HG02642 (cell line): Measurements from ENCODE around the gene MARCHF2.

Source experiments
- ATAC-seq: cut with Tn5 transposase; IDR thresholded peaks from one replicate; pipeline ENCODE4 v1.9.1; 2021; ENCODE audit warnings: mild to moderate bottlenecking; ENCODE audit not compliant: unreplicated experiment, poor library complexity

The MARCHF2 gene

DNA sequence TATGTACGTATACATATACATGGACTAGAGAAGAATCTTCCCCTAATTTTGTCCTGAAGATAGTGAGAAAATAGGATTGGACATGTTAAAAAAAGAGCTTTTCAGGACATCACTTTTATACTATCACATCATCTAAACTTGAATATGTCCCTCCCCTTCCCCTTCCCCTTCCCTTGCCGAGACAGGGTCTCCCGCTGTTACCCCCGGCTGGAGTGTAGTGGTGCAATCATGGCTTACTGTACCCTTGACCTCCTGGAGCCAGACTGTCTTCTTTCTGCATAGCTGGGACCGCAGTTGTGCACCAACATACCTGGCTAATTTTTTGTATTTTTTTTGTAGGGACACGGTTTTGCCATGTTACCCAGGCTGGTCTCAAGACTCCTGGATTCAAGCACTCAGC is 38.3 kb downstream of the MARCHF2 start:
- ATAC-seq, result no peak

GRCh38 chr19:8451885-8452284 is 38.8 kb downstream of the MARCHF2 start:
- ATAC-seq, result no peak

DNA sequence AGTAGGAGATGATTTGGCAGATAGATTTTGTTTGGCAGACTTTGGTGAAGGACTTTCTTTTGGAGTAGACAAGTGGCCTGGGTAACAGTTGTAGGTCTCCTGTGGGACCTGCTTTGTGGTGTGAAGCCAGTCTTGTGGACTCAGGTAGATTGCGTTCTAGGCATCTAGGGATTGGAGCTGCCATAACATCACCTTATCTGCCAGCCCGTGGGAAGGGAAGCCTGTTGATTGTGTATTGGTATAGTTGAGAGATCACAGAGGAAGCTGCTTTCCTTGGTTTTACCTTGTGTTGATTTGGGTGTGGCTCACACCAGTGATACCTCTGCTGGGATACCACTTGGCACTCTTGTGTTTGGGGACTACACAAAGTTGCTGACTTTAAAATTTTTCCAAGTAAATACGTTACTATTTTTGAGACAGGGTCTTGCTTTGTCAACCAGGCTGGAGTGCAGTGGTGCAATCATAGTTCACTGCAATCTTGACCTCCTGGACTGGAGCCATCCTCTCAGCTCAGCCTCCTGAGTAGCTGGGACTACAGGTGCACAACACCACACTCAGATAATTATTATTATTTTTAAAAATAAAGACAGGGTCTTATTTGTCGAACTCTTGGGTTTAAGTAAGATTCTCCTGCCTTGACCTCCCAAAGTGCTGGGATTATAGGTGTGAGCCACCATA is 39.5 kb downstream of the MARCHF2 start:
- ATAC-seq, result no peak

GRCh38 chr19:8453616-8454015 is 40.5 kb downstream of the MARCHF2 start:
- no peak for ATAC-seq

DNA sequence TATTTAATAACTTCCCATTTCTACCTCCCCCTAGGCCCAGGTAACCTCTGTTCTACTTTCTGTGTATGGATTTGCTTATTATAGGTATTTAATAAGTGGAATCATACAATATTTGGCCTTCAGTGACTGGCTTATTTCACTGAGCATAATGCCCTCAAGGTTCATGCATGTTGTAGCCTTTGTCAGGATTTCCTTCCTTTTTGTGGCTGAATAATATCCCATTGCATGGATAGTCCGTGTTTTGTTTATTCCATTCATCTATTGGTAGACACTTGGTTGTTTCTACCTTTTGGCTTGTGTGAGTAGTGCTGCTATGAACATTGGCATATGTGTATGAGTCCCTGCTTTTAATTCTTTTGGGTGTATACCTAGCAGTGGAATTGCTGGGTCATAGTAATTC is 41.1 kb downstream of the MARCHF2 start:
- no peak for ATAC-seq

DNA sequence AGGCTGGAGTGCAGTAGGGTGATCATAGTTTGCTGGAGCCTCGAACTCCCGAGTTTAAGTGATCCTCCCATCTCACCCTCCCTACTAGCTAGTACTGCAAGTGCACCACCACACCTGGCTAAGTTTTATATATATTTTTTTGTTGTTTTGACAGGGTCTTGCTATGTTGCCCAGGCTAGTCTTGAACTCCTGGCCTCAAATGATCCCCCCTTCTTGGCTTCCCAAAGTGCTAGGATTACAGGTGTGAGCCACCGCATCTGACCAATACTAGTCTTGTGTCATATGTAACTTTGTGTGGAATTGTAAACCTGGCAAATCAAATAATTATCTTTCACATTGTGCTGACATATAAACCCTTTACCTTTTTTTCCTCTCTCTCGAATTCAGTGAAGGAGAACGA is 41.9 kb downstream of the MARCHF2 start:
- ATAC-seq, result no peak

DNA sequence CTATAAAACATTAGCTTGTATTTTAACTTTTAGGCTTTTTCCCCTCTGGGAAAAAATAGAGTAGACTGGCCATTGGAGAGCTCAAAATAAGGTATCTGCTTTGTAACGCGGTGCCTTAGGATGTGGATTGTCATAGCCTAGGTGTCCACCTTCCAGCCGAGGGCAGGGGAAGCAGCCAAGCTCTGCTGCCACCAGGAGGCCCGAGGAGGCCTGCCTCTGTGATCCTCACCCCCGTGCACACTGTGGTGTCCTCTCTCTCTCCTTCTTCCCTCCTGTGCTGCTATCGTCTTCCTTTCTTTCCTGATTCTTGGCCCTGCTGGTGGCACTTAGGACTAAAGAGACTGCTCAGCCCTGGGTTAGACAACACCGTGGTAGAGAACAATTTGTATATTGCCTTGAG is 43.0 kb downstream of the MARCHF2 start:
- no peak for ATAC-seq

- ATAC-seq, result no peak
Measured at GRCh38 chr19:8457209-8457608, 44.1 kb downstream of the MARCHF2 start.

GRCh38 chr19:8457827-8458226 is 44.7 kb downstream of the MARCHF2 start:
- ATAC-seq, result no peak

GRCh38 chr19:8458380-8458779 is 45.3 kb downstream of the MARCHF2 start:
- no peak for ATAC-seq

DNA sequence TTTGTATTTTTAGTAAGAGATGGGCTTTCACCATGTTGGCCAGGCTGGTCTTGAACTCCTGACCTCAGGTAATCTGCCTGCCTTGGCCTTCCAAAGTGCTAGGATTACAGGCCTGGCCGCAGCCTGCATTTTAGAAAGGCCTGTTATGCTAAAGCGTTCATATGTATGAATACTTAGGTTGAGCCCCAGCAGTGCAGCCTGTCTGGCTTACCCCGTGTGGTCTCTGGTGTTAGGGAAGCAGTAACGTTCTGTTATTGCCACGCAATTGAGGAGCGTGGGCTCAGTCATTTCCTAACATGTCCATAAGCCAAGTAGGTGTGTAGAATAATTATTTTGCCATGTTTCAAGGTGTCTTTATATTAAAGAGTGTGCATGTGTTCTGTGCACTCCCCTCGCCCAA is 46.0 kb downstream of the MARCHF2 start:
- ATAC-seq, result no peak

GRCh38 chr19:8459520-8460270 is 46.6 kb downstream of the MARCHF2 start:
- ATAC-seq, result no peak

GRCh38 chr19:8460516-8461298 is 47.6 kb downstream of the MARCHF2 start:
- no peak for ATAC-seq

DNA sequence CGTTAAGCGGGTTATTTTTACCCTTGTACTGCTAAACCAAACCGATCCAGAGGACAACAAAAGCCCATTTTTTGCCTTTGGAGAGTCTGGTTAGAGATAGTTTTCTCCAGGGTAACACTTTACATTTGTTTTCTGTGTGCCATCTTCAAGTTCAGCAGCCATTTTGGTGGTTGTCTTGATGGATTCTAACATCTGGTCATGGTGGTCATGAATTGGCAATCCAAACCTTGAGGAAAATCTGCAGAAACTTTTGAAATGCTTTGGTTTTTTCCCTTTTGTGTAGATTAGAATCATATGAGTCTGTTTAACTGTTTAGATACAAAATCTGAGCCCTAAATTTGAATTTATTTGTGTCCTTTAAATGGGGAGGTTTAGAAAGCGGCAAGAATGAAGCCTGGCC is 48.3 kb downstream of the MARCHF2 start:
- no peak for ATAC-seq

- no peak for ATAC-seq
Measured at GRCh38 chr19:8461891-8462290, 48.8 kb downstream of the MARCHF2 start.

DNA sequence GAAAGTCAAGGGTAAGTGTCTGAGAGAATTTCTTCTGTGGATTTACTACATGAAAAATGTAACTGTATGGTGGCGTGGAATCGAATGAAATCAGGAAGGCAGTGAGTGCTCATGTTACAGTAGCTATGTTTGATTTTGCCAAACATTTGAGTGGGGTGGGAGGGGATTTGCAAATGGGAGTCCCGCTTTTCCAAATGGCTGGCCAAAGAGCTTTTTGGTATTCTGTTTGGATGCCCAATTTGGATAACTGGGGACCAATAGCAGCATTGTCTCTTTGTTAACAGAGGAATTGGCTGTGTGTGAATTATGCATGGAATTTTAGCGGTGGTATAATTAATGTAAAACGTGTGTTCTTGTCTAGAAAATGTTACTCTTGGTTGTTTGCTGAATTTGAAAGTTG is 49.5 kb downstream of the MARCHF2 start:
- ATAC-seq, result no peak

DNA sequence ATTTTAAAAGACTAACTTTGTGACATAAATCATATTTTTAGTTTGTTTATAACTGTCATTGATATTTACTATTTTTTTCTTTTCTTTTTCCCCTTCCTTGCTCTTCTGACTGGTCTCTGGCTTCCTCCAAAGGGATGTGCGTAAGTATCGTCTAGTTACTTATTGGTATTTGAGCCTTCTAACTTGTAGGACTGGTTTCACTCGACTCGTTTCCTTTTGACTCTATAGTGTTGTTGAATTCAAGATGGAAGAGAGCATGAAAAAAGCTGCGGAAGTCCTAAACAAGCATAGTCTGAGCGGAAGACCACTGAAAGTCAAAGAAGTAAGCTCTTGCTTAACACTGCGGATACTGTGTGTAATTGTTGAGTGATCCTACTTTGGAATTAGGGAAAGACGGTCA is 50.3 kb downstream of the MARCHF2 start:
- ATAC-seq, result no peak

GRCh38 chr19:8466018-8466417 is 52.9 kb downstream of the MARCHF2 start:
- no peak for ATAC-seq

GRCh38 chr19:8468124-8468523 is 55.0 kb downstream of the MARCHF2 start:
- no peak for ATAC-seq

DNA sequence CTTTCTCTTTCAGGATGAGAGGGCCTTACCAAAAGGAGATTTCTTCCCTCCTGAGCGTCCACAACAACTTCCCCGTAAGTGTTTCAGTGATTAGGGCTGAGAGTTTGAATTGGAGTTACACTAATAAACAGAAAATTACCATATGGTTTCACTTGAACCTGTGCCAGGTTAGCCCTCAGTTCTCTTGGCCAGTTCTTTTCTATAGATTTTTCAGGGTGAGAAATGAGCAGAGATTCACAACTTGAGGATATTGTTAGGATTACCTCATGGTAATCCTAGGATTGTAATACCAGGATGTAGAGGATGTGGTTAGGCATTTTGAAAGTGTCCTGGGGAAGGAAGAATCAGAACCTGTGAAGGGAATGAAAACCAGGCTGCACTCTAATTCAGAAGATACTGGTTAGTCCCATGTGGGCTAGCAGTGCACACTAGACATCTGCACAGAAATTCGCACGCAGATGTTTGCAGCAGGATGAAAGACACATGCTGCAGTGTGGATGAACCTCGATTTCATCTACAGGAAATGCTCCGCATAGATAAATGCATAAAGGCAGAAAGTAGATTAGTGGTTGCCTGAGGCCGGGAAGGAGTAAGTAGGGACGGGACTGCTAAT is 55.8 kb downstream of the MARCHF2 start:
- ATAC-seq, result no peak
